PC-3 (cell line): ENCODE results near the gene CA10. TPM values are rescaled to one million over a fixed set of nuclear protein-coding genes. Genes with fewer than 3 reads are reported as not detected.

Experiments used
- ATAC-seq: fragments of 200-7000 bp; cut with Tn5 transposase; 2 replicates; pipeline ENCODE4 v1.9.1; 2020; ENCODE audit warnings: mild to moderate bottlenecking, moderate library complexity
- BruUV-seq: library from RNA; stranded (reverse); fragments of 400-500 nt; replicated peaks from 2 replicates; lab custom pipeline; 2021; lab: Mats Ljungman, UMichigan
- CTCF ChIA-PET: fragments of 300-600 bp; sonication (Branson Sonifier 250); formaldehyde crosslinking; loops from one replicate; lab custom pipeline; 2022; ENCODE audit warnings: antibody characterized with exemption; lab: Charles Lee
- POLR2A ChIA-PET: fragments of 300-600 bp; sonication (Branson Sonifier 250); formaldehyde crosslinking; loops from one replicate; lab custom pipeline; 2022; ENCODE audit warnings: antibody characterized with exemption; ENCODE audit not compliant: unreplicated experiment; lab: Charles Lee
- DNase-seq: peaks from one replicate; pipeline ENCODE4 v3.0.0-alpha.2; 2015
- H2AFZ ChIP-seq: fragments of 300-600 bp; sonication (generic); 2 replicates; pipeline ENCODE4 v1.6.0; 2016; ENCODE audit warnings: antibody characterized with exemption, low read length
- H3F3A ChIP-seq: fragments of 300-600 bp; sonication (generic); one replicate; pipeline ENCODE4 v1.6.0; 2017; ENCODE audit warnings: antibody characterized with exemption, low read length, control low read depth, mild to moderate bottlenecking; ENCODE audit not compliant: unreplicated experiment
- H3K27ac ChIP-seq: fragments of 300-600 bp; sonication (generic); 2 replicates; pipeline ENCODE4 v1.5.1; 2016; ENCODE audit warnings: mild to moderate bottlenecking, low read length
- H3K27me3 ChIP-seq: fragments of 300-600 bp; sonication (generic); 2 replicates; pipeline ENCODE4 v1.6.1; 2016; ENCODE audit warnings: low read length, mixed read lengths
- H3K36me3 ChIP-seq: fragments of 300-600 bp; sonication (generic); 2 replicates; pipeline ENCODE4 v1.6.1; 2016; ENCODE audit warnings: low read depth, mixed run types, low read length, mixed read lengths
- H3K4me1 ChIP-seq: fragments of 300-600 bp; sonication (generic); 2 replicates; pipeline ENCODE4 v1.5.1; 2016; ENCODE audit warnings: low read length; ENCODE audit not compliant: insufficient read depth
- H3K4me2 ChIP-seq: fragments of 300-600 bp; sonication (generic); 2 replicates; pipeline ENCODE4 v1.6.0; 2016; ENCODE audit warnings: low read length
- H3K4me3 ChIP-seq: fragments of 300-600 bp; sonication (generic); 2 replicates; pipeline ENCODE4 v1.5.1; 2016; ENCODE audit warnings: mild to moderate bottlenecking, low read length, mixed read lengths
- H3K79me2 ChIP-seq: fragments of 300-600 bp; sonication (generic); 2 replicates; pipeline ENCODE4 v1.6.1; 2017; ENCODE audit warnings: low read length, mixed read lengths
- H3K9ac ChIP-seq: fragments of 300-600 bp; sonication (generic); 2 replicates; pipeline ENCODE4 v1.6.0; 2016; ENCODE audit warnings: mild to moderate bottlenecking, low read length
- H3K9me2 ChIP-seq: fragments of 300-600 bp; sonication (generic); replicated peaks from 2 replicates; pipeline ENCODE4 v1.6.1; 2016; ENCODE audit warnings: mixed run types, low read length, mixed read lengths
- H3K9me3 ChIP-seq: fragments of 300-600 bp; sonication (generic); 2 replicates; pipeline ENCODE4 v1.6.1; 2016; ENCODE audit warnings: low read length, mixed read lengths
- H4K20me1 ChIP-seq: fragments of 300-600 bp; sonication (generic); 2 replicates; pipeline ENCODE4 v1.6.1; 2016; ENCODE audit warnings: low read length, mixed read lengths
- EZH2 ChIP-seq: fragments of 300-600 bp; sonication (generic); IDR thresholded peaks from one replicate; pipeline ENCODE4 v1.6.1; 2017; ENCODE audit warnings: antibody characterized with exemption, mild to moderate bottlenecking, low read length; ENCODE audit not compliant: unreplicated experiment
- EZH2phosphoT487 ChIP-seq: fragments of 300-600 bp; sonication (generic); IDR thresholded peaks from 2 replicates; pipeline ENCODE4 v1.6.1; 2018; ENCODE audit warnings: mild to moderate bottlenecking, antibody characterized with exemption, low read length, borderline replicate concordance
- intact Hi-C: fragments of 100-400 bp; cut with micrococcal nuclease; formaldehyde crosslinking; loops from 2 replicates; pipeline ENCODE4 v1.9.0; 2023
- total RNA-seq: library from RNA; depleted of rRNA; stranded (reverse); fragments of >200 nt; gene quantifications from 2 replicates; pipeline ENCODE4 v1.2.3, GENCODE V29; 2014
- TF ChIP-seq, protein P1 (sequence below): fragments of 300-600 bp; sonication (generic); conservative IDR thresholded peaks from 2 replicates; pipeline ENCODE4 v1.5.1; 2017; ENCODE audit warnings: antibody characterized with exemption, low read depth, mild to moderate bottlenecking, low read length

The CA10 gene
- total RNA-seq, 1 experiment from 2014 or later: not detected

DNA sequence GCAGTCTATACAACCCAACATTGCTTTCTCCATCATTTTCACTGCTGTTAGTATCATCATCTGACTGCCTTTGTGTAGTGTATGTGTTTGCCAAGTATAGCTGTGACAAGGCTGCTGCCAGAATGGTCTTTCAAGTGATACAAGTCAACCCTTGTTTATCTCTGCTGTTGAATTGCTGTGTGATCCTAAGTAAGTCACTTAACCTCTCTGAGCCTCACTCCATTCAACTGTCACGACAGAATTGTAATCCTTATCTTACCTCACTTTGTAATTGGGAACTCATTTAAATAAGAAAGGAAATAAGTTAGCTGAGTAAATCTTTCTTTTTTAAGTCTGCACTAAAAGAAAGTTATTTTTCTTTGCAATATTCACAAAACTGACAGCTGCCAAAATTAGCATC, 340.6 kb downstream of the CA10 start:
- H3K4me1 ChIP-seq: peaks cover 55% of the 10 kb centered on the region
- no peak overlapping the region for H2AFZ ChIP-seq
- POLR2A ChIA-PET: interaction anchor here (0.6 kb wide), 1 partner anchor 47 kb away, joined by 4 read pairs; no protein-coding TSS in a partner anchor
- H3K9ac ChIP-seq: peak overlapping the region; percentile 75
- no peaks in the 10 kb centered on the region for H3F3A ChIP-seq
- no peaks in the 10 kb centered on the region for H3K9me2 ChIP-seq
- peak overlapping the region; percentile 96 for H3K27ac ChIP-seq
- TF ChIP-seq EZH2 (no peak), EZH2phosphoT487 (no peak)
- TF ChIP-seq, protein P1, sequence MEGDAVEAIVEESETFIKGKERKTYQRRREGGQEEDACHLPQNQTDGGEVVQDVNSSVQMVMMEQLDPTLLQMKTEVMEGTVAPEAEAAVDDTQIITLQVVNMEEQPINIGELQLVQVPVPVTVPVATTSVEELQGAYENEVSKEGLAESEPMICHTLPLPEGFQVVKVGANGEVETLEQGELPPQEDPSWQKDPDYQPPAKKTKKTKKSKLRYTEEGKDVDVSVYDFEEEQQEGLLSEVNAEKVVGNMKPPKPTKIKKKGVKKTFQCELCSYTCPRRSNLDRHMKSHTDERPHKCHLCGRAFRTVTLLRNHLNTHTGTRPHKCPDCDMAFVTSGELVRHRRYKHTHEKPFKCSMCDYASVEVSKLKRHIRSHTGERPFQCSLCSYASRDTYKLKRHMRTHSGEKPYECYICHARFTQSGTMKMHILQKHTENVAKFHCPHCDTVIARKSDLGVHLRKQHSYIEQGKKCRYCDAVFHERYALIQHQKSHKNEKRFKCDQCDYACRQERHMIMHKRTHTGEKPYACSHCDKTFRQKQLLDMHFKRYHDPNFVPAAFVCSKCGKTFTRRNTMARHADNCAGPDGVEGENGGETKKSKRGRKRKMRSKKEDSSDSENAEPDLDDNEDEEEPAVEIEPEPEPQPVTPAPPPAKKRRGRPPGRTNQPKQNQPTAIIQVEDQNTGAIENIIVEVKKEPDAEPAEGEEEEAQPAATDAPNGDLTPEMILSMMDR: no peak
- intact Hi-C loops: no loop called here
- no peaks in the 10 kb centered on the region for H3K27me3 ChIP-seq
- no peaks in the 10 kb centered on the region for H3K36me3 ChIP-seq
- no peak overlapping the region for H3K4me3 ChIP-seq
- no peaks in the 10 kb centered on the region for H4K20me1 ChIP-seq
- no peak for ATAC-seq
- H3K4me2 ChIP-seq: peak overlapping the region; percentile 34
- H3K79me2 ChIP-seq: no peaks in the 10 kb centered on the region
- BruUV-seq: no TSS peak
- DNase-seq: no peak
- H3K9me3 ChIP-seq: no peaks in the 10 kb centered on the region
- CTCF ChIA-PET: no interaction called here

DNA sequence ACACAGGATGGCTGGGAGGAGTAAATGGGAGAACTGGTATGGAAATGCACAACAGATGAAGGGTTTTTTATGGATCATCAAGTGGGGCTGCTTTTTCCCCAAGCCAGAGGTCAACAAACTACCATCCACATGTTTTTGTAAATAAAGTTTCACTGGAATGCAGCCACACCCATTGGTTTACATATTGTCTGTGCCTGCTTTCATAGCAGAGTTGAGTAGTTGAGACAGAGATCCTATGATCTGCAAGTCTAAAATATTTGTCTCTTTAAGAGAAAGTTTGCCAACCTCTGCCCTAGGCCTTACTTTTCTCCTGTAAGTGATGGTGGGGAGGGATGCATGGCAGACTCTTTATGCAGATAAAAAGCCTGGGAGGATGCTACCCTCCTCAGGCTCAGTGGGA, 341.4 kb downstream of the CA10 start:
- H3K4me2 ChIP-seq: no peak overlapping the region; the same call in 1 of the 2 replicates
- CTCF ChIA-PET: no interaction called here

DNA sequence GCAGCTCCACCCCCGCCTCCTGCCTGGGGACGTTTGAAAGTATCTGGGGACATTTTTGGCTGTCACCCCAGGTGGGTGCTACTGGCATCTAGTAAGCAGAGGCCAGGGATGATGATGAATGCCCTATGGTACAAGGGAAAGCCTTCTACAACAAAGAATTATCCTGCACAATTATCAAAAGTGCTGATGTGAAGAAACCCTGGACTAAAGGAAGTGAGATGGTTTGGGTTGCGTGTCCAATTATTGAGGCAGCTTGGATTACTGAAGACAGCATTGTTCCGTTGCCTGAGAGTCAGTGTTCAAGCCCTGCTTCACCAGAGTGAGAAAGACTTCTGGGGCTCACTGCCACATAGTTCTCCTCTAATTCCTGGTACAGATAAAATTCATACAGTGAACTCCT, 343.4 kb downstream of the CA10 start:
- Histone ChIP-seq H3K4me3 (no peak overlapping the region), H3K79me2 (no peaks in the 10 kb centered on the region), H3K4me1 (peaks cover 46% of the 10 kb centered on the region), H3K27ac (peak overlapping the region; percentile 77), H3K9me2 (no peaks in the 10 kb centered on the region), H3F3A (no peaks in the 10 kb centered on the region), H3K9me3 (no peaks in the 10 kb centered on the region), H2AFZ (0 out of 2 replicates have a peak overlapping the region, but pooled peaks have one; percentile 11), H3K4me2 (peak overlapping the region; percentile 46), H3K36me3 (no peaks in the 10 kb centered on the region), H4K20me1 (no peaks in the 10 kb centered on the region), H3K9ac (peak overlapping the region; percentile 33), H3K27me3 (no peaks in the 10 kb centered on the region)
- ATAC-seq (no peak), DNase-seq (peak; percentile 7)
- CTCF ChIA-PET: no interaction called here
- POLR2A ChIA-PET: no interaction called here
- no peak for TF ChIP-seq EZH2
- BruUV-seq: no TSS peak
- intact Hi-C loops: no loop called here

More for the DNA sequence above, 341.4 kb downstream of the CA10 start:
- BruUV-seq: no TSS peak
- peak overlapping the region; percentile 75; the same call in 1 of the 2 replicates for H3K9ac ChIP-seq
- no peak overlapping the region for H3K4me3 ChIP-seq
- no peaks in the 10 kb centered on the region for H4K20me1 ChIP-seq
- no peak for ATAC-seq
- H3K79me2 ChIP-seq: no peaks in the 10 kb centered on the region
- H3K27me3 ChIP-seq: no peaks in the 10 kb centered on the region
- intact Hi-C loops: no loop called here
- H3K4me1 ChIP-seq: peaks cover 55% of the 10 kb centered on the region
- H3K9me3 ChIP-seq: no peaks in the 10 kb centered on the region
- no peaks in the 10 kb centered on the region for H3F3A ChIP-seq
- H3K36me3 ChIP-seq: no peaks in the 10 kb centered on the region
- H3K27ac ChIP-seq: peak overlapping the region; percentile 96
- H3K9me2 ChIP-seq: no peaks in the 10 kb centered on the region
- POLR2A ChIA-PET: no interaction called here
- peak; percentile 26 for DNase-seq
- no peak overlapping the region for H2AFZ ChIP-seq
- TF ChIP-seq EZH2: no peak
- TF ChIP-seq, protein P1: no peak
